Hepatocyte (in vitro differentiated cells): Measurements from ENCODE around the gene SMIM11.
"Not testable (repeated sequence)": the region's sequence is repeated elsewhere in the genome, so short reads cannot be mapped to it uniquely, and the experiment has no call there.

Source experiments
- EZH2 ChIP-seq: fragments of 200-600 bp; sonication (generic); IDR thresholded peaks from 2 replicates; pipeline ENCODE4 v1.6.1; 2016; ENCODE audit warnings: antibody characterized with exemption, mild to moderate bottlenecking, borderline replicate concordance
- EZH2phosphoT487 ChIP-seq: fragments of 200-600 bp; sonication (generic); IDR thresholded peaks from one replicate; pipeline ENCODE4 v1.6.1; 2018; ENCODE audit warnings: antibody characterized with exemption, mild to moderate bottlenecking, low read depth, moderate library complexity; ENCODE audit not compliant: unreplicated experiment, severe bottlenecking
- TF ChIP-seq, protein P1 (sequence below): fragments of 200-600 bp; sonication (generic); IDR thresholded peaks from 2 replicates; pipeline ENCODE4 v1.5.1; 2016; ENCODE audit warnings: antibody characterized with exemption, mild to moderate bottlenecking; ENCODE audit not compliant: poor library complexity

DNA sequence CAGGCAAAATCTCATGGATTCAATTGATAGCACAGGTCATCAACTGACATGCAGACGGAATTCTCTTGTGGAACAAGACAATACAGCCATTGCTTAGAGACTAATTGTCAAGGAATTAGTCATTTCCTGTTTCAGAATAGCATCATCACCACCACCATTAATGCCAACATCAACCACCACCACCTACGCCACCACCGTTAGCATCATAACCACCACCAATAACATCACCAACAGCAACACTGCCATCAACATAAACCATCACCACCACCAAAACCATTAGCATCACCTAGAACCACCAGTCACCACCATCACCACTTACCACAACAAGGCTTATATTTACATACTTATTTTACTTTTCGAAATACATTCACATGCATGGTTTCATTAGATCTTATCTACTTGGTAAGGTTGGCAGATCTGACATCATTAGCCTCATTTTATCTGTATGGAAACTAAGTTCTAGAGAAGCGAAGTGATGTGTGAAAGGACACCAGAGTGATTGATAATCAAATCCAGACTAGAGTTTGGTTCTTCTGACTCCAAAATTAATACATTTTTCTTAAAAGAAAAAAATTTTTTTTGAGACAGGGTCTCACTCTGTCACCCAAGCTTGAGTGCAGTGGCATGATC is 42.3 kb downstream of the SMIM11 start:
- TF ChIP-seq, protein P1, sequence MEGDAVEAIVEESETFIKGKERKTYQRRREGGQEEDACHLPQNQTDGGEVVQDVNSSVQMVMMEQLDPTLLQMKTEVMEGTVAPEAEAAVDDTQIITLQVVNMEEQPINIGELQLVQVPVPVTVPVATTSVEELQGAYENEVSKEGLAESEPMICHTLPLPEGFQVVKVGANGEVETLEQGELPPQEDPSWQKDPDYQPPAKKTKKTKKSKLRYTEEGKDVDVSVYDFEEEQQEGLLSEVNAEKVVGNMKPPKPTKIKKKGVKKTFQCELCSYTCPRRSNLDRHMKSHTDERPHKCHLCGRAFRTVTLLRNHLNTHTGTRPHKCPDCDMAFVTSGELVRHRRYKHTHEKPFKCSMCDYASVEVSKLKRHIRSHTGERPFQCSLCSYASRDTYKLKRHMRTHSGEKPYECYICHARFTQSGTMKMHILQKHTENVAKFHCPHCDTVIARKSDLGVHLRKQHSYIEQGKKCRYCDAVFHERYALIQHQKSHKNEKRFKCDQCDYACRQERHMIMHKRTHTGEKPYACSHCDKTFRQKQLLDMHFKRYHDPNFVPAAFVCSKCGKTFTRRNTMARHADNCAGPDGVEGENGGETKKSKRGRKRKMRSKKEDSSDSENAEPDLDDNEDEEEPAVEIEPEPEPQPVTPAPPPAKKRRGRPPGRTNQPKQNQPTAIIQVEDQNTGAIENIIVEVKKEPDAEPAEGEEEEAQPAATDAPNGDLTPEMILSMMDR = not testable (repeated sequence)
- not testable (repeated sequence) for TF ChIP-seq EZH2, EZH2phosphoT487
